ENCODE results near the gene PRIMPOL.

- no peak for TF ChIP-seq ZNF274 (IDR thresholded peaks at IDR 0.05; ENCODE audit: low read depth, low read length)
- no peak for TF ChIP-seq YY1 (IDR thresholded peaks at IDR 0.05; ENCODE audit: insufficient read depth, insufficient read length)
- no peak for TF ChIP-seq SUZ12 (IDR thresholded peaks at IDR 0.05; ENCODE audit: extremely low read depth, insufficient read depth, insufficient read length)
Observed at GRCh38 chr4:184697956-184698355, 48.4 kb downstream of the PRIMPOL start.

Data from NT2/D1 (cell line).